ENCODE results near the gene CD74.

CD74 gene

GRCh38 chr5:150406103-150406722 is 6.5 kb downstream of the CD74 start:
- H3K4me3 Mint-ChIP-seq = no peak overlapping the region
- H3K27me3 Mint-ChIP-seq = no peaks in the 10 kb centered on the region
- ATAC-seq (no peak), DNase-seq (no peak)
- H3K4me1 Mint-ChIP-seq = peaks cover 38% of the 10 kb centered on the region
- no peak overlapping the region for H3K27ac Mint-ChIP-seq
- no peaks in the 10 kb centered on the region for H3K9me3 Mint-ChIP-seq

- Mint-ChIP-seq H3K9me3 (no peaks in the 10 kb centered on the region), H3K27me3 (no peaks in the 10 kb centered on the region), H3K4me3 (no peak overlapping the region), H3K4me1 (peaks cover 28% of the 10 kb centered on the region), H3K27ac (peak overlapping the region in 1 of 2 donors; percentile 84)
- DNase-seq (no peak), ATAC-seq (no peak)
Observed at GRCh38 chr5:150404941-150405816, 7.5 kb downstream of the CD74 start.

GRCh38 chr5:150404535-150404934 is 8.2 kb downstream of the CD74 start:
- DNase-seq = no peak
- Mint-ChIP-seq H3K4me3 (no peak overlapping the region), H3K27ac (peak overlapping the region in 1 of 2 donors; percentile 80), H3K27me3 (no peaks in the 10 kb centered on the region), H3K9me3 (no peaks in the 10 kb centered on the region), H3K4me1 (peaks cover 21% of the 10 kb centered on the region)
- no peak for ATAC-seq

GRCh38 chr5:150404121-150404520 is 8.6 kb downstream of the CD74 start:
- no peaks in the 10 kb centered on the region for H3K9me3 Mint-ChIP-seq
- ATAC-seq (peak; percentile 24), DNase-seq (no peak)
- no peak overlapping the region for H3K4me3 Mint-ChIP-seq
- no peaks in the 10 kb centered on the region for H3K27me3 Mint-ChIP-seq
- H3K27ac Mint-ChIP-seq = no peak overlapping the region
- H3K4me1 Mint-ChIP-seq = peaks cover 20% of the 10 kb centered on the region

- ATAC-seq (no peak), DNase-seq (no peak)
- peaks cover 12% of the 10 kb centered on the region for H3K4me1 Mint-ChIP-seq
- no peaks in the 10 kb centered on the region for H3K27me3 Mint-ChIP-seq
- no peaks in the 10 kb centered on the region for H3K9me3 Mint-ChIP-seq
- H3K4me3 Mint-ChIP-seq = no peak overlapping the region
- H3K27ac Mint-ChIP-seq = no peak overlapping the region
Observed at GRCh38 chr5:150402901-150403342, 9.8 kb downstream of the CD74 start.

GRCh38 chr5:150402229-150402773 is 10.4 kb downstream of the CD74 start:
- Mint-ChIP-seq H3K4me3 (no peak overlapping the region), H3K4me1 (peaks cover 12% of the 10 kb centered on the region), H3K27ac (peak overlapping the region; percentile 27 to 43), H3K9me3 (no peaks in the 10 kb centered on the region), H3K27me3 (no peaks in the 10 kb centered on the region)
- ATAC-seq = no peak
- DNase-seq = no peak

- no peak for DNase-seq
- Mint-ChIP-seq H3K9me3 (no peaks in the 10 kb centered on the region), H3K27ac (peak overlapping the region; percentile 42 to 88), H3K4me1 (peaks cover 6% of the 10 kb centered on the region), H3K27me3 (no peaks in the 10 kb centered on the region), H3K4me3 (no peak overlapping the region)
- ATAC-seq = no peak
Observed at GRCh38 chr5:150401376-150402228, 11.1 kb downstream of the CD74 start.

GRCh38 chr5:150401076-150401375 is 11.7 kb downstream of the CD74 start:
- H3K27me3 Mint-ChIP-seq = no peaks in the 10 kb centered on the region
- H3K9me3 Mint-ChIP-seq = no peaks in the 10 kb centered on the region
- no peak for ATAC-seq
- DNase-seq = no peak
- peaks cover 2% of the 10 kb centered on the region for H3K4me1 Mint-ChIP-seq
- no peak overlapping the region for H3K4me3 Mint-ChIP-seq
- no peak overlapping the region for H3K27ac Mint-ChIP-seq

GRCh38 chr5:150400316-150401075 is 12.2 kb downstream of the CD74 start:
- Mint-ChIP-seq H3K27me3 (no peaks in the 10 kb centered on the region), H3K9me3 (no peaks in the 10 kb centered on the region), H3K4me3 (no peak overlapping the region), H3K27ac (no peak overlapping the region), H3K4me1 (no peaks in the 10 kb centered on the region)
- DNase-seq (no peak), ATAC-seq (no peak)

GRCh38 chr5:150399524-150400211 is 13.0 kb downstream of the CD74 start:
- no peak overlapping the region for H3K27ac Mint-ChIP-seq
- H3K4me1 Mint-ChIP-seq = no peaks in the 10 kb centered on the region
- ATAC-seq (peak; percentile 4), DNase-seq (no peak)
- no peak overlapping the region for H3K4me3 Mint-ChIP-seq
- H3K9me3 Mint-ChIP-seq = no peaks in the 10 kb centered on the region
- H3K27me3 Mint-ChIP-seq = no peaks in the 10 kb centered on the region

- peaks cover 4% of the 10 kb centered on the region for H3K4me1 Mint-ChIP-seq
- no peak overlapping the region for H3K27ac Mint-ChIP-seq
Observed at GRCh38 chr5:150398722-150399523, 13.8 kb downstream of the CD74 start.

GRCh38 chr5:150397782-150398721 is 14.7 kb downstream of the CD74 start:
- Mint-ChIP-seq H3K27ac (no peak overlapping the region), H3K4me1 (peaks cover 11% of the 10 kb centered on the region), H3K9me3 (no peaks in the 10 kb centered on the region), H3K27me3 (no peaks in the 10 kb centered on the region), H3K4me3 (no peak overlapping the region)
- ATAC-seq = no peak
- no peak for DNase-seq

More at GRCh38 chr5:150398722-150399523, 13.8 kb downstream of the CD74 start:
- H3K9me3 Mint-ChIP-seq = no peaks in the 10 kb centered on the region
- H3K27me3 Mint-ChIP-seq = no peaks in the 10 kb centered on the region
- ATAC-seq = peak; percentile 58
- DNase-seq = no peak
- no peak overlapping the region for H3K4me3 Mint-ChIP-seq

GRCh38 chr5:150397146-150397781 is 15.4 kb downstream of the CD74 start:
- DNase-seq = no peak
- H3K4me1 Mint-ChIP-seq = peaks cover 11% of the 10 kb centered on the region
- no peak overlapping the region for H3K27ac Mint-ChIP-seq
- ATAC-seq = no peak
- no peaks in the 10 kb centered on the region for H3K27me3 Mint-ChIP-seq
- H3K4me3 Mint-ChIP-seq = no peak overlapping the region
- H3K9me3 Mint-ChIP-seq = no peaks in the 10 kb centered on the region
